Left hindlimb (tissue), 1 donor: ENCODE data around the gene LRRC52.

Experiments used
- DNase-seq: peaks from one replicate; pipeline ENCODE4 v3.0.0-alpha.2; 2018

Gene LRRC52

DNA sequence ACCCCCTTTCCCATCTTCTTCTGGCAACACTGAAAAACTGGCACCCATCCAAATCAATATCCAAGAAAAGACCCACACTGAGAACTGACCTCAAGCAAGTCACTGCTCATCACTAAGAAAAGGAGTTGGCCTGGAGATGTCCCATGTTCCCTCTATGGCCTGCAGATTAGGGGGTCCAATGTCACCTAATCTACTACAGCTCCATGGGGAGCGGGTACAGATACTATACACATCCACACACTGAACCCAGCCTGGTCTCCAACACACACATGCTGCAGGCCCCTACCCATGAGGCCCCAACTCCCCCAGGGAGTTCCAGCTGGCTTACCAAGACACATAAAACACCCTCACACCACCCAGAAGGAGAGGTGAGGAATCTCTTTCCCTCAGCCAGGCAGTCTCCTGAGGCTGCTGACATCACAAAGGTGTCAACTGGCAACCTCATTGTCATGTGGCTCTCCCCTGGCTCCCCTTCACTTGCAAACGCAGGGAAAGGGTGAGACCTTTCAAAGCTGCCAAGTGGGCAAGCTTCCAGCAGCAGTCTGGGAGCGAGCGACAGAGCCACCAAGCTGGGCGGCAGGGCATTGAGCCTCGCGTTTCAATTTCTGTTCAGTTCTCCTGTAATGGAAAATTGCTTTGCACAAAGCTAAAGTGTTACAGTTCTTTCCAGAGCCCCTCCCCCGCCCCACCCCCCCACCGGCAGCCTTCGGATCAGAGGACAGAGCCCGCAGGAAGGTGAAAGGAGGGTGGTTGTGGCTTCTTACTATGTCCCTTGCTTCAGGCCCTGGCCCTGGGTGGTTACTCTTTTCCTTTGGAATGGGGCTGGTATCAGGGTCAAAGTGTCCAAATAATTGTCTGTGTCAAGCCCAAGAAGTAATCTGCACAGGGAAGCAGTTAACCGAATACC, at the start of gene LRRC52:
LRRC52 (plus strand) TSS at position 469 of the 907 bp plus-strand sequence; CDS start at position 766, 297 bp downstream.
- DNase-seq, result peak; percentile 53

- no peak for DNase-seq
These were observed 48.6 kb upstream of the LRRC52 start for GRCh38 chr1:165494949-165495857.

DNA sequence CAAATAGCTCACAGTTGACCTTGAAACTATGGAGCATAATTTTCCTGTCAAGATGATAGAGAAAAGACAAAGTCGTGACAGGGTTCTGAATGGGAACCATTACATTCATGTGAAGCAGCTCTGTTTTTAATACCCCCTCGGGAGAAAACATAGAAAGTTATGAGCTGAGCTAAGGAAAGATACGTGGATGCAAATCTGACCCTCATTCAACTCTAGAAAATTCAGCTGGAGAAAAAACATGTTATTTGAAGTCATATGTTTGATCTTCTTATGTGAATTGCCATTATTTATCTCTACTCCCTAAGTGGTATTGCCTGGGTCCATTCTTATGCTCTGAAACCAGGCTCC, 48.0 kb upstream of the LRRC52 start:
- no peak for DNase-seq

GRCh38 chr1:165496501-165496900, 47.3 kb upstream of the LRRC52 start:
- no peak for DNase-seq

DNA sequence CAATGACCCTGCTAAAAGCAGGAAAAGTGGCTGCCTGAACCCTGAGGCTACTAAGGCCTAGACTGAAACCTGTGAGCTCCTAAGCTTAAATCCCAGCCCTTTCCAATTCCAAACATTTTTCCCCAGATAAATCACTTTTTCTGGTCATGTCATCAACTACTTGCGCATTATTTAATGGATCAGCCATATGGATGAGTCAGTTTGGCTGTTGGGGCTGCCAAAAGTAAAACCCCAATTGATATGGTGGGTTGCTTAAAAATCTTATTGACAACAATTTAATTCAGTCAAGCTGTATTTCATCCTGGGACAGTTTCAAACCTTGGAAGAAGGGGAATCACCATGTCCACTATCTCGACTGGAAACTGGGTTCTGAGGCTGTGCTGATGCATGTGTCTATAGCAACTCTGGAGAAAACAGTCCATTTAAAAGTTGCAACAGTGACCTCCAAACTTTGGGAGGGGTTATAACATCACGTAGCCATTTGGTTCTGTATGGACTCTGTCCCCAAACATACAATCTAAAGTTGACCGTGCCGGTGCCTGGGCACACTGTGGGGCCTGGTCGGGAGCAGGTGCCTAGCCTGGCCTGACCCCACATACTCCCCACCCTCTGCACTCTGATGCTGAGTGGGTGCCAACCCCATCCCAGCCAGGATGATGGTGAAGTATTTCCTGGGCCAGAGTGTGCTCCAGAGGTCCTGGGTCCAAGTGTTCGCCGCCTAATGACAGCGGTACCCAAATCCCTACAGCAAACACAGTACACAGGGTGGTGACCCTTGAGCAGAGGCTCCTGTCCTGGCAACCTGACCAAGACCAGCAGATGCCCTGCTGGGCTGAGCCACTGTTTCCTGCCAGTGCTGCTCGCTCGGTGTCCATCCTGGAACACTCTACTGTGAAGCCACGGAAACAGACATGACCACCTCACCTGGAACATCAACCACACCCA, 46.5 kb upstream of the LRRC52 start:
- no peak for DNase-seq

GRCh38 chr1:165501330-165501969, 42.4 kb upstream of the LRRC52 start:
- DNase-seq, result no peak

- DNase-seq, result no peak
These were observed 41.8 kb upstream of the LRRC52 start for GRCh38 chr1:165501970-165502348.

GRCh38 chr1:165507570-165507969, 36.2 kb upstream of the LRRC52 start:
- DNase-seq, result no peak

- DNase-seq, result no peak
These were observed 35.5 kb upstream of the LRRC52 start for GRCh38 chr1:165508291-165508690.

DNA sequence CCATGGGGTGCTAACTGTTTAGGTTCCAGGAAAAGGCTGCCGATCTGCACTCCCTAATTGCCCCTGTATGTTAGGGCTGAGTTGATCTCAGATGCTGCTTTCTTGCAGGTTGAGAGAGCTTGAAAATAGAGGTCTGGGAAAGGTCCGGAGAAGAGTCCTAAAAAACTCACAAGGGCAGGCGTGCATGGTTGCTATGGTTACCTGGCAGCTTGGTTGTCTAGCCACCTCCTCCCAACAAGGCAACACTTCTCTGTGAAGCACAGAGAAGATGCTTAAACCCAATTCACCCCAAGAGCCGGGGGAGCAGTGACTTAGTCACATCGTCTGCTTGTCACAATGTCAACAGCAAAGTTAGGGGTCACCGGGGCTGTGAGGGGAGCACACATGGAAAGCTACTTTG, 31.0 kb upstream of the LRRC52 start:
- DNase-seq, result no peak

GRCh38 chr1:165516469-165516868, 27.3 kb upstream of the LRRC52 start:
- no peak for DNase-seq

DNA sequence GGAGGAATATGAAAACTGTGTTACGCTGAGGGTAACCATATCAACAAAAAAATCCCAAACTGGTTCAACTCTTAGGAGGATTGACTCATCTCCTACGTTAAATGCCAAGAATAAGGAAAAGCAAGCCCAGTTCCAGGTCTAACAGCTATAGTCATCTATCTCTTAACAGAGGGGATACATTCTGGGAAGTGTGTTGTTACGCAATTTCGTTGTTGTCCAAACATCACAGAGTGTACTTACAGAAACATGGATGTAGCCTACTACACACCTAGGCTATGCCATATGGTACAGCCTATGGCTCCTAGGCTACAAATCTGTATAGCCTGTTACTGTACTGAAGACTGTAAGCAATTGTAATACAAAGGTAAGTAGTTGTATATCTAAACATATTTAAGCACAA, 23.2 kb upstream of the LRRC52 start:
- no peak for DNase-seq

GRCh38 chr1:165524639-165525285, 19.0 kb upstream of the LRRC52 start:
- DNase-seq, result no peak

- DNase-seq, result no peak
These were observed 18.1 kb upstream of the LRRC52 start for GRCh38 chr1:165525708-165526107.

GRCh38 chr1:165527251-165528007, 16.4 kb upstream of the LRRC52 start:
- no peak for DNase-seq

- DNase-seq, result no peak
These were observed 12.8 kb upstream of the LRRC52 start for GRCh38 chr1:165531021-165531420.

DNA sequence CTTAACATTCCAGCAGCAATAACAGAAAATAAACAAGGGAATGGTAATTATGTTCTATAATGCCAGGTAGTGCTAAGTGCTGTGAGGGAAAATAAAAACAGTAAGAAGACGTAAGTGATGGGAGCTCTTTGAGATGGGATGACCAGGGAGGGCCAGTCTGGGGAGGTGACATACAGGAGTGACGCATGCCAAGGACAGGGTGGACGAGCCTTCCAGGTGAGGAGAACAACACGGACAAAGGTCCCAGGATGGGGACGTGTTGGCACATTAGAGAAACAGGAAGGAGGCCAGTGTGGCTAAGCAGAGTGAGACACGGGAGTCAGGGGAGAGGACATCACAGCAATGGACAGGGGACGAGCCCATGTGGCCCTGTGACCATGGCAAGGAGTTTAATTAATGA, 11.7 kb upstream of the LRRC52 start:
- no peak for DNase-seq

- DNase-seq, result no peak
These were observed 10.5 kb upstream of the LRRC52 start for GRCh38 chr1:165533254-165533653.

DNA sequence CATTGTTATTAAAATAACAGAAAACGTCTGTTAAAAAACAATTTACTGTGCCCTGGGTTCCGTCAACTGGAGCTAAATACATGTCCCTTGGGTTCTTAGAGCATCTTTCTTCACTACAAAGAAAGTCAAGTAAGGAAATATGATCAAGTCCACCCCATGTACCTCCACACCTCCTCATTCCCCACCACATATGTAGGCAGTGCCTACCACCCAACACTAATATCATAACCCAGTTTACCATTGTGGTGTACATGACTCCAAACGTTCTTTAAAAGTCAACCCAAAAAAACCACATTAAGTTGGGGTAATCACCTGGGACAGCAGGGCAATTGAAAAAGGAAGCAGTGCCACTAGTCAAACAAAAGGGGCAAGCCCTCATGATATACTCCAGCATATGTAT, 7.8 kb upstream of the LRRC52 start:
- no peak for DNase-seq

GRCh38 chr1:165537356-165538109, 6.3 kb upstream of the LRRC52 start:
- no peak for DNase-seq
